Nephron (organoid): ENCODE data around the gene RAB1A.
A peak's percentile ranks its signal among the peaks of the same experiment; 100 is the strongest.

Source experiments
- H3K27ac Mint-ChIP-seq, 3 experiments: 2 replicates each; pipeline ENCODE4 v1.8.0; 2020; ENCODE audit warnings: mixed read lengths in 3 of 3, mild to moderate bottlenecking in 2 of 3, moderate library complexity in 1 of 3
- H3K27me3 Mint-ChIP-seq: 2 replicates; pipeline ENCODE4 v1.8.0; 2021; ENCODE audit warnings: low read depth, mild to moderate bottlenecking, moderate library complexity, mixed read lengths
- H3K36me3 Mint-ChIP-seq: 2 replicates; pipeline ENCODE4 v1.8.0; 2020; ENCODE audit warnings: low read depth, mixed read lengths
- H3K4me1 Mint-ChIP-seq: 2 replicates; pipeline ENCODE4 v1.8.0; 2020; ENCODE audit warnings: mixed read lengths
- H3K4me3 Mint-ChIP-seq, 3 experiments: 2 replicates each; pipeline ENCODE4 v1.8.0; 2020; ENCODE audit warnings: mild to moderate bottlenecking in 3 of 3, mixed read lengths in 3 of 3, moderate library complexity in 2 of 3
- H3K9me3 Mint-ChIP-seq: 2 replicates; pipeline ENCODE4 v1.8.0; 2020; ENCODE audit warnings: mixed read lengths
- TF ChIP-seq, protein P1 (sequence below), 3 experiments: fragments of 200-600 bp; sonication (generic); IDR thresholded peaks; one replicate each; pipeline ENCODE4 v1.5.0; 2021; ENCODE audit warnings: antibody characterized with exemption in 3 of 3; ENCODE audit not compliant: unreplicated experiment in 3 of 3

RAB1A gene

GRCh38 chr2:65071499-65072180 lies 58.3 kb downstream of the RAB1A start:
- peaks cover 48% of the 10 kb centered on the region for H3K36me3 Mint-ChIP-seq
- TF ChIP-seq, protein P1, sequence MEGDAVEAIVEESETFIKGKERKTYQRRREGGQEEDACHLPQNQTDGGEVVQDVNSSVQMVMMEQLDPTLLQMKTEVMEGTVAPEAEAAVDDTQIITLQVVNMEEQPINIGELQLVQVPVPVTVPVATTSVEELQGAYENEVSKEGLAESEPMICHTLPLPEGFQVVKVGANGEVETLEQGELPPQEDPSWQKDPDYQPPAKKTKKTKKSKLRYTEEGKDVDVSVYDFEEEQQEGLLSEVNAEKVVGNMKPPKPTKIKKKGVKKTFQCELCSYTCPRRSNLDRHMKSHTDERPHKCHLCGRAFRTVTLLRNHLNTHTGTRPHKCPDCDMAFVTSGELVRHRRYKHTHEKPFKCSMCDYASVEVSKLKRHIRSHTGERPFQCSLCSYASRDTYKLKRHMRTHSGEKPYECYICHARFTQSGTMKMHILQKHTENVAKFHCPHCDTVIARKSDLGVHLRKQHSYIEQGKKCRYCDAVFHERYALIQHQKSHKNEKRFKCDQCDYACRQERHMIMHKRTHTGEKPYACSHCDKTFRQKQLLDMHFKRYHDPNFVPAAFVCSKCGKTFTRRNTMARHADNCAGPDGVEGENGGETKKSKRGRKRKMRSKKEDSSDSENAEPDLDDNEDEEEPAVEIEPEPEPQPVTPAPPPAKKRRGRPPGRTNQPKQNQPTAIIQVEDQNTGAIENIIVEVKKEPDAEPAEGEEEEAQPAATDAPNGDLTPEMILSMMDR (IDR thresholded peaks at IDR 0.05; ENCODE audit: unreplicated experiment in 3 of 3), result no peak
- H3K27ac Mint-ChIP-seq, result no peak overlapping the region
- H3K4me3 Mint-ChIP-seq, result no peak overlapping the region
- no peaks in the 10 kb centered on the region for H3K27me3 Mint-ChIP-seq
- H3K4me1 Mint-ChIP-seq, result peaks cover 20% of the 10 kb centered on the region
- no peaks in the 10 kb centered on the region for H3K9me3 Mint-ChIP-seq

- Mint-ChIP-seq H3K9me3 (no peaks in the 10 kb centered on the region), H3K4me1 (peaks cover 14% of the 10 kb centered on the region), H3K27ac (peak overlapping the region in 1 of 3 experiments; percentile 2), H3K36me3 (peaks cover 41% of the 10 kb centered on the region), H3K4me3 (no peak overlapping the region), H3K27me3 (no peaks in the 10 kb centered on the region)
- TF ChIP-seq, protein P1 (IDR thresholded peaks at IDR 0.05; ENCODE audit: unreplicated experiment in 3 of 3), result no peak
These were observed 59.0 kb downstream of the RAB1A start for GRCh38 chr2:65070856-65071255.

DNA sequence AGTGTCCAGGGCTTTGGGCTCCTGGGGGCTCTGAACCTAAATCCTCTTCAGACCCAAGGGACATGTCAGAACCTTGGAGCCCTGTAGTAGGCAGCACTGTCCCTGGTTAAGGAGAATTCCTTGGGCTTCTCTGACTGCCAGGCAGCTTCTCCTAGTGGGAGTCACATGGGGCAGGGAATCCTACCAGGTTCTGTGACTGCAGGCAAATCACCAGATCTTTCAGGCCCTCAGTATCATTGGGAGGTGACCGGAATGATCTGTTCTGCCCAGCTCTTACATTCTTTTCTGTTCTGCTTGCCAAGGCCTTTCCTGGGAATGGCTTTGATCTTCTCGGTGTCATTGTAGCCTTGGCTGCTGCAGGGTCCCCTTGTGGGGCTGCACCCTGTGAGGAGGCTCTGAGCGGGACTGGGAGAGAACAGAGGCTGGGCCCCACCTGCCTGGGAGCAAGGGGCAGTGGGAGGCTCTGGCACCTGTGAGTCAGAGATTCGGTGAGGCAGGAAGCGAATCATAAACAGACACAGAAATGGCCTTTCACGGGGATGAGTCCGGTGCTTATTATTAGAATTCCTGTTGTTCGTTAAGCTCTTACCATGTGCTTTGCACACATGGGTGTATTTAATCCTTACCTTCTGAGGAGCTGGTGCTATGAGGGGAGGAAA lies 59.6 kb downstream of the RAB1A start:
- Mint-ChIP-seq H3K4me1 (peaks cover 11% of the 10 kb centered on the region), H3K9me3 (no peaks in the 10 kb centered on the region), H3K4me3 (no peak overlapping the region), H3K36me3 (peaks cover 38% of the 10 kb centered on the region), H3K27me3 (no peaks in the 10 kb centered on the region), H3K27ac (peak overlapping the region in 2 of 3 experiments; percentile 2 to 72)
- TF ChIP-seq, protein P1 (IDR thresholded peaks at IDR 0.05; ENCODE audit: unreplicated experiment in 3 of 3), result no peak

GRCh38 chr2:65069439-65069824 lies 60.5 kb downstream of the RAB1A start:
- Mint-ChIP-seq H3K36me3 (peaks cover 38% of the 10 kb centered on the region), H3K9me3 (no peaks in the 10 kb centered on the region), H3K27me3 (no peaks in the 10 kb centered on the region), H3K27ac (no peak overlapping the region), H3K4me1 (peaks cover 19% of the 10 kb centered on the region), H3K4me3 (no peak overlapping the region)
- TF ChIP-seq, protein P1 (IDR thresholded peaks at IDR 0.05; ENCODE audit: unreplicated experiment in 3 of 3), result no peak

- no peaks in the 10 kb centered on the region for H3K9me3 Mint-ChIP-seq
- TF ChIP-seq, protein P1 (IDR thresholded peaks at IDR 0.05; ENCODE audit: unreplicated experiment in 3 of 3), result no peak
- H3K27ac Mint-ChIP-seq, result no peak overlapping the region
- peaks cover 31% of the 10 kb centered on the region for H3K4me1 Mint-ChIP-seq
- H3K36me3 Mint-ChIP-seq, result peaks cover 25% of the 10 kb centered on the region
- no peak overlapping the region for H3K4me3 Mint-ChIP-seq
- H3K27me3 Mint-ChIP-seq, result no peaks in the 10 kb centered on the region
These were observed 61.9 kb downstream of the RAB1A start for GRCh38 chr2:65067806-65068553.
